PC-3 (cell line): Measurements from ENCODE around the gene CDH11. TPM values are rescaled to one million over a fixed set of nuclear protein-coding genes. Genes with fewer than 3 reads are reported as not detected.

Experiments
- ATAC-seq: fragments of 200-7000 bp; cut with Tn5 transposase; 2 replicates; pipeline ENCODE4 v1.9.1; 2020; ENCODE audit warnings: mild to moderate bottlenecking, moderate library complexity
- BruUV-seq: library from RNA; stranded (reverse); fragments of 400-500 nt; replicated peaks from 2 replicates; lab custom pipeline; 2021; lab: Mats Ljungman, UMichigan
- CTCF ChIA-PET: fragments of 300-600 bp; sonication (Branson Sonifier 250); formaldehyde crosslinking; loops from one replicate; lab custom pipeline; 2022; ENCODE audit warnings: antibody characterized with exemption; lab: Charles Lee
- POLR2A ChIA-PET: fragments of 300-600 bp; sonication (Branson Sonifier 250); formaldehyde crosslinking; loops from one replicate; lab custom pipeline; 2022; ENCODE audit warnings: antibody characterized with exemption; ENCODE audit not compliant: unreplicated experiment; lab: Charles Lee
- DNase-seq: peaks from one replicate; pipeline ENCODE4 v3.0.0-alpha.2; 2015
- H2AFZ ChIP-seq: fragments of 300-600 bp; sonication (generic); 2 replicates; pipeline ENCODE4 v1.6.0; 2016; ENCODE audit warnings: antibody characterized with exemption, low read length
- H3F3A ChIP-seq: fragments of 300-600 bp; sonication (generic); one replicate; pipeline ENCODE4 v1.6.0; 2017; ENCODE audit warnings: antibody characterized with exemption, low read length, control low read depth, mild to moderate bottlenecking; ENCODE audit not compliant: unreplicated experiment
- H3K27ac ChIP-seq: fragments of 300-600 bp; sonication (generic); 2 replicates; pipeline ENCODE4 v1.5.1; 2016; ENCODE audit warnings: mild to moderate bottlenecking, low read length
- H3K27me3 ChIP-seq: fragments of 300-600 bp; sonication (generic); 2 replicates; pipeline ENCODE4 v1.6.1; 2016; ENCODE audit warnings: low read length, mixed read lengths
- H3K36me3 ChIP-seq: fragments of 300-600 bp; sonication (generic); 2 replicates; pipeline ENCODE4 v1.6.1; 2016; ENCODE audit warnings: low read depth, mixed run types, low read length, mixed read lengths
- H3K4me1 ChIP-seq: fragments of 300-600 bp; sonication (generic); 2 replicates; pipeline ENCODE4 v1.5.1; 2016; ENCODE audit warnings: low read length; ENCODE audit not compliant: insufficient read depth
- H3K4me2 ChIP-seq: fragments of 300-600 bp; sonication (generic); 2 replicates; pipeline ENCODE4 v1.6.0; 2016; ENCODE audit warnings: low read length
- H3K4me3 ChIP-seq: fragments of 300-600 bp; sonication (generic); 2 replicates; pipeline ENCODE4 v1.5.1; 2016; ENCODE audit warnings: mild to moderate bottlenecking, low read length, mixed read lengths
- H3K79me2 ChIP-seq: fragments of 300-600 bp; sonication (generic); 2 replicates; pipeline ENCODE4 v1.6.1; 2017; ENCODE audit warnings: low read length, mixed read lengths
- H3K9ac ChIP-seq: fragments of 300-600 bp; sonication (generic); 2 replicates; pipeline ENCODE4 v1.6.0; 2016; ENCODE audit warnings: mild to moderate bottlenecking, low read length
- H3K9me2 ChIP-seq: fragments of 300-600 bp; sonication (generic); replicated peaks from 2 replicates; pipeline ENCODE4 v1.6.1; 2016; ENCODE audit warnings: mixed run types, low read length, mixed read lengths
- H3K9me3 ChIP-seq: fragments of 300-600 bp; sonication (generic); 2 replicates; pipeline ENCODE4 v1.6.1; 2016; ENCODE audit warnings: low read length, mixed read lengths
- H4K20me1 ChIP-seq: fragments of 300-600 bp; sonication (generic); 2 replicates; pipeline ENCODE4 v1.6.1; 2016; ENCODE audit warnings: low read length, mixed read lengths
- EZH2 ChIP-seq: fragments of 300-600 bp; sonication (generic); IDR thresholded peaks from one replicate; pipeline ENCODE4 v1.6.1; 2017; ENCODE audit warnings: antibody characterized with exemption, mild to moderate bottlenecking, low read length; ENCODE audit not compliant: unreplicated experiment
- EZH2phosphoT487 ChIP-seq: fragments of 300-600 bp; sonication (generic); IDR thresholded peaks from 2 replicates; pipeline ENCODE4 v1.6.1; 2018; ENCODE audit warnings: mild to moderate bottlenecking, antibody characterized with exemption, low read length, borderline replicate concordance
- intact Hi-C: fragments of 100-400 bp; cut with micrococcal nuclease; formaldehyde crosslinking; loops from 2 replicates; pipeline ENCODE4 v1.9.0; 2023
- total RNA-seq: library from RNA; depleted of rRNA; stranded (reverse); fragments of >200 nt; gene quantifications from 2 replicates; pipeline ENCODE4 v1.2.3, GENCODE V29; 2014
- TF ChIP-seq, protein P1 (sequence below): fragments of 300-600 bp; sonication (generic); conservative IDR thresholded peaks from 2 replicates; pipeline ENCODE4 v1.5.1; 2017; ENCODE audit warnings: antibody characterized with exemption, low read depth, mild to moderate bottlenecking, low read length

Gene CDH11
- total RNA-seq, 1 experiment from 2014 or later, result 172 TPM

DNA sequence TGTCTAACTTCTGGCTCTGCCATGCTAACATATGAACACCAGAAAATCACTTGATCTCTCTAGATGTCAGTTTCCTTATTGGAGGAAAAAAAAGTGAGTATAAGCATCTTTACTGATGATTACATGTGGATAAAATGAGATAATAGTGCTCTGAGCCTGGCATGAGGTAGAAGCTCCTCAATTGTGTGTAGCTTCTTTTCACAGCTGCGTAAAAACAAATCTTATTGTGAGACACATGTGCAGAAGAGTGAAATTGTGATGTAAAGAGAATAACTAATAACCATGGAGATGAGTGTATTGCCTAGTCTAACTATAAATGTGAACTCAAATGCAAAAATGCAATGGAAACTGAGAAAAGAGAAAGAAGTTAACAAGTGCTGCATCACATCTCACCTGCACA, 44.7 kb downstream of the CDH11 start:
- CTCF ChIA-PET, result no interaction called here
- intact Hi-C loops, result no loop called here
- Histone ChIP-seq H3K9ac (no peak overlapping the region), H3K4me1 (peaks cover 3% of the 10 kb centered on the region), H3K27ac (no peak overlapping the region), H4K20me1 (peaks cover 20% of the 10 kb centered on the region; the same call in 1 of the 2 replicates), H3K4me3 (no peak overlapping the region), H3K36me3 (no peaks in the 10 kb centered on the region; the same call in 1 of the 2 replicates), H3K79me2 (peaks cover 71% of the 10 kb centered on the region), H3K9me3 (no peaks in the 10 kb centered on the region), H3K27me3 (no peaks in the 10 kb centered on the region), H3F3A (no peaks in the 10 kb centered on the region), H3K9me2 (no peaks in the 10 kb centered on the region), H2AFZ (no peak overlapping the region), H3K4me2 (no peak overlapping the region)
- DNase-seq (no peak), ATAC-seq (no peak)
- TF ChIP-seq EZH2 (no peak), EZH2phosphoT487 (no peak)
- TF ChIP-seq, protein P1, sequence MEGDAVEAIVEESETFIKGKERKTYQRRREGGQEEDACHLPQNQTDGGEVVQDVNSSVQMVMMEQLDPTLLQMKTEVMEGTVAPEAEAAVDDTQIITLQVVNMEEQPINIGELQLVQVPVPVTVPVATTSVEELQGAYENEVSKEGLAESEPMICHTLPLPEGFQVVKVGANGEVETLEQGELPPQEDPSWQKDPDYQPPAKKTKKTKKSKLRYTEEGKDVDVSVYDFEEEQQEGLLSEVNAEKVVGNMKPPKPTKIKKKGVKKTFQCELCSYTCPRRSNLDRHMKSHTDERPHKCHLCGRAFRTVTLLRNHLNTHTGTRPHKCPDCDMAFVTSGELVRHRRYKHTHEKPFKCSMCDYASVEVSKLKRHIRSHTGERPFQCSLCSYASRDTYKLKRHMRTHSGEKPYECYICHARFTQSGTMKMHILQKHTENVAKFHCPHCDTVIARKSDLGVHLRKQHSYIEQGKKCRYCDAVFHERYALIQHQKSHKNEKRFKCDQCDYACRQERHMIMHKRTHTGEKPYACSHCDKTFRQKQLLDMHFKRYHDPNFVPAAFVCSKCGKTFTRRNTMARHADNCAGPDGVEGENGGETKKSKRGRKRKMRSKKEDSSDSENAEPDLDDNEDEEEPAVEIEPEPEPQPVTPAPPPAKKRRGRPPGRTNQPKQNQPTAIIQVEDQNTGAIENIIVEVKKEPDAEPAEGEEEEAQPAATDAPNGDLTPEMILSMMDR, result no peak
- no TSS peak for BruUV-seq
- POLR2A ChIA-PET, result no interaction called here

DNA sequence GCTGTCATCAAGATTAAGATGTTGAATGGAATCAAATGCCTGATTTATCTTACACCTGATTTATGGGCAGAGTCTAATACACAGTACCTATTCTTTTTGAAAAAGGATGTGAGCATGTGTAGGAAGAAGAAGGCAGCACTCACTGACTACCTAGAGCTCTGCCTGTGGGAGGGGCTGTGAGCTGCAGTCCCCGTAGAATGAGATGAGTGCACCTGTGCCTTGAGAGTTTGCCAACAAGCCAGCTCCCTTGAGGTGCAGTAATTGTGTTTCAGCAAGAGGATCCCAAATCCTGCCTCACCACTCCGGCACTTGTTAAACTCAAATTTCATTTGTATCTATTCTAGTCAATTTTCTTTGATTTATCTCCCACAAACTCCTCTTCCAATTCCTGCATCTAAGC, 46.0 kb downstream of the CDH11 start:
- TF ChIP-seq EZH2 (no peak), EZH2phosphoT487 (no peak)
- TF ChIP-seq, protein P1, result no peak
- Histone ChIP-seq H3K9me2 (no peaks in the 10 kb centered on the region), H3K9ac (no peak overlapping the region), H2AFZ (no peak overlapping the region), H3K36me3 (no peaks in the 10 kb centered on the region; the same call in 1 of the 2 replicates), H3K4me1 (peaks cover 16% of the 10 kb centered on the region), H3K4me2 (no peak overlapping the region), H3K4me3 (no peak overlapping the region), H3K27ac (no peak overlapping the region), H3F3A (no peaks in the 10 kb centered on the region), H3K27me3 (no peaks in the 10 kb centered on the region), H3K79me2 (peaks cover 79% of the 10 kb centered on the region), H4K20me1 (peaks cover 20% of the 10 kb centered on the region; the same call in 1 of the 2 replicates), H3K9me3 (no peaks in the 10 kb centered on the region)
- intact Hi-C loops, result no loop called here
- DNase-seq (no peak), ATAC-seq (no peak)
- BruUV-seq, result no TSS peak
- ChIA-PET POLR2A (no interaction called here), CTCF (no interaction called here)

DNA sequence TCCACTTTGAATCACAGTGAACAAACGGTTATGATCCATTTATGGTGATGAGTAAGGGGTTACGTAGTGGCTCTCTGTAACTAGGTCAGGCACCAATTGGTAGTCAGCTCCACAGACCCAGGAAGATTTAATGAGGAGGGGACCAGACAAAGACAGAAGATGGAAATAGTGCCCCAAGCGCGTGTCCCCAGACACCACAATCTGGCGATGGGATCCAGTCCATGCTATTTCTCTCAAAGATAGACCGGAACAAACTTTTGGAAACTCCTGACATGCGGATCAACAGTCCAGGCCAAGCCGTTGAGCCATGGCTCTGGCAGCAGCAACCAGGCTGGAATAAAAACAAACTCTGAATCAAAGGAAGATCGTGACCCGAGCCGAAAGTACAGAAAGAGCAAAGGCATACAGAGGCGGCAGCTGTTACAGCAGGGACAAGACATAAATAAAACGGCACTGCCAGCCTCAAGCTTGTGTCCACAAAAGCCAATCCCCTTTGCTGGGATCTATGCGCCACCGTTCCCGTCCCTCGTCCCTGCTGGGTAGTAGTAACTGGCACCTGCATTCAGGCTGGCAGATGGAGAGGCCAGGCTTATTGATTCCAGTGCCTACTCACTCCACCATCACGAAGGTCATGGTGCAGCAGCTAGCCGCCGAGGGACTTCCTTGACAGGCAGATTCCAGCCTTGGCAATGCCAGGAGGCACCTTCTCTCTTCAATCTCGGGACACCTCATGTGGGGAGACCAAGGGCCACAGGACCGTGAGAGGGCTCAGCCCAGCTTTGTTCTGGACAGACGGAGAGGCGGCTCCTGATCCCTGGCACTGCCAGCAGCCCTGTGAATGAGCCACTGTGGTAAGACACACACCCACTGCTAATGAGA, 50.2 kb downstream of the CDH11 start:
- Histone ChIP-seq H3K4me2 (peak overlapping the region; percentile 75), H3K4me1 (peaks cover 40% of the 10 kb centered on the region), H3K9me2 (no peaks in the 10 kb centered on the region), H3K27me3 (no peaks in the 10 kb centered on the region), H3K36me3 (no peaks in the 10 kb centered on the region; the same call in 1 of the 2 replicates), H2AFZ (peak overlapping the region; percentile 51), H3K27ac (peak overlapping the region; percentile 92), H3K79me2 (peaks cover 88% of the 10 kb centered on the region), H3F3A (no peaks in the 10 kb centered on the region), H3K4me3 (peak overlapping the region; percentile 39; the same call in 1 of the 2 replicates), H3K9ac (peak overlapping the region; percentile 58), H3K9me3 (no peaks in the 10 kb centered on the region), H4K20me1 (peaks cover 7% of the 10 kb centered on the region; the same call in 1 of the 2 replicates)
- TF ChIP-seq EZH2 (no peak), EZH2phosphoT487 (no peak)
- TF ChIP-seq, protein P1, result no peak
- ChIA-PET CTCF (no interaction called here), POLR2A (interaction anchor here (0.6 kb wide), 1 partner anchor 40 kb away, joined by 3 read pairs; no protein-coding TSS in a partner anchor)
- DNase-seq, result peak; percentile 42
- ATAC-seq, result peak; percentile 66
- no TSS peak for BruUV-seq
- intact Hi-C loops, result loop anchor here (5.0 kb wide), 1 partner anchor 46 kb away; no protein-coding TSS in a partner anchor
